Body of pancreas (tissue), 4 donors: ENCODE results near the gene FBXL17.

Experiments
- CTCF ChIP-seq, 7 experiments: fragments of 450-650 bp in 4 of 7; fragments of 200-600 bp in 3 of 7; sonication (generic) in 3 of 7; IDR thresholded peaks; one replicate each; pipeline ENCODE4 v1.5.1; 2016 to 2019; ENCODE audit warnings: antibody characterized with exemption in 7 of 7
- POLR2A ChIP-seq, 3 donors: fragments of 450-650 bp; IDR thresholded peaks; one replicate each; pipeline ENCODE4 v1.6.1; 2016; ENCODE audit warnings: antibody characterized with exemption in 3 of 3, mild to moderate bottlenecking in 2 of 3

- TF ChIP-seq CTCF (IDR thresholded peaks at IDR 0.05) (no peak), POLR2A (IDR thresholded peaks at IDR 0.05) (no peak)
Measured at GRCh38 chr5:108339220-108339619, 42.7 kb downstream of the FBXL17 start.
